Right renal cortex interstitium (tissue), 3 donors: Measurements from ENCODE around the gene PKIB. TPM values are rescaled to one million over a fixed set of nuclear protein-coding genes. Genes with fewer than 3 reads are reported as not detected.

Experiments
- polyA plus RNA-seq, 3 donors: library from polyadenylated mRNA; unstranded; fragments of 120-200 nt; gene quantifications; one replicate each; pipeline ENCODE4 v1.2.1, GENCODE V29; 2013; ENCODE audit not compliant: insufficient read length in 3 of 3

The PKIB gene
- polyA plus RNA-seq, 3 donors: 1.7 to 2.0 (median 1.8) TPM

Other genes starting within 250 kb of the PKIB start
- 10 to 100 TPM; 36.2 to 40.4 (median 38.8) TPM for gene HSF2, start 210.8 kb upstream of the PKIB start, polyA plus RNA-seq
- 100 to 1,000 TPM; 249 to 272 (median 272) TPM for gene SERINC1, start 138.6 kb upstream of the PKIB start, polyA plus RNA-seq
- under 1 TPM; 0.29 to 0.37 (median 0.34) TPM for gene FABP7, start 169.3 kb downstream of the PKIB start, polyA plus RNA-seq
- 10 to 100 TPM; 12.5 to 18.5 (median 17.7) TPM for gene SMPDL3A, start 178.9 kb downstream of the PKIB start, polyA plus RNA-seq